H1 (cell line): Measurements from ENCODE around the gene MBTPS1. TPM values are rescaled to one million over a fixed set of nuclear protein-coding genes. Genes with fewer than 3 reads are reported as not detected.

ENCODE experiments used
- CTCF ChIA-PET: fragments of 300-600 bp; sonication (Branson Sonifier 250); formaldehyde crosslinking; loops from one replicate; lab custom pipeline; 2021; ENCODE audit not compliant: partially characterized antibody; lab: Charles Lee
- POLR2A ChIA-PET: fragments of 300-600 bp; sonication (Branson Sonifier 250); formaldehyde crosslinking; loops from one replicate; lab custom pipeline; 2021; ENCODE audit warnings: inconsistent platforms; ENCODE audit not compliant: partially characterized antibody; lab: Charles Lee
- DNase-seq, 2 experiments: peaks; one replicate each; pipeline versions ENCODE4 v3.0.0 to v3.0.0-alpha.2; 2010 to 2022; ENCODE audit warnings: low spot score in 2 of 2, low read depth in 1 of 2, mixed read lengths in 1 of 2
- FAIRE-seq: peaks from 2 replicates; lab custom pipeline; 2011; peaks lifted over from hg19 to GRCh38; lab: Jason Lieb, UNC
- H2AFZ ChIP-seq: 2 replicates; pipeline ENCODE4 v1.8.1; 2012; ENCODE audit warnings: low read length, inconsistent platforms
- H2AK5ac ChIP-seq: 2 replicates; pipeline ENCODE4 v1.6.1; 2013; ENCODE audit warnings: low read depth, low read length
- H2BK120ac ChIP-seq: replicated peaks from 2 replicates; pipeline ENCODE3; 2013; ENCODE audit warnings: low read depth, low read length, inconsistent platforms
- H2BK12ac ChIP-seq: 2 replicates; pipeline ENCODE4 v1.6.1; 2013; ENCODE audit warnings: low read depth, low read length
- H2BK15ac ChIP-seq: 2 replicates; pipeline ENCODE4 v1.6.1; 2013; ENCODE audit warnings: low read length
- H2BK20ac ChIP-seq: 2 replicates; pipeline ENCODE4 v1.6.1; 2013; ENCODE audit warnings: low read length
- H2BK5ac ChIP-seq: 2 replicates; pipeline ENCODE4 v1.6.1; 2013; ENCODE audit warnings: low read depth, low read length
- H3K14ac ChIP-seq: 2 replicates; pipeline ENCODE4 v1.6.1; 2013; ENCODE audit warnings: inconsistent platforms; ENCODE audit not compliant: insufficient read length
- H3K18ac ChIP-seq: 2 replicates; pipeline ENCODE4 v1.6.1; 2013; ENCODE audit warnings: low read length; ENCODE audit errors: extremely low read depth
- H3K23ac ChIP-seq: 2 replicates; pipeline ENCODE4 v1.6.1; 2013; ENCODE audit warnings: inconsistent platforms; ENCODE audit not compliant: insufficient read length
- H3K23me2 ChIP-seq: 2 replicates; pipeline ENCODE4 v1.6.1; 2013; ENCODE audit warnings: low read depth, low read length
- H3K27ac ChIP-seq: 2 replicates; pipeline ENCODE4 v1.6.1; 2011; ENCODE audit warnings: low read depth, low read length, inconsistent platforms
- H3K27me3 ChIP-seq, 4 experiments: replicated peaks in 1 of 4; 1 replicate in 1 of 4; 2 replicates in 3 of 4; pipeline versions ENCODE4 v1.6.1 to v1.8.1; 2011 to 2013; ENCODE audit warnings: low read length in 3 of 4, mild to moderate bottlenecking in 3 of 4, inconsistent platforms in 2 of 4, mixed read lengths in 2 of 4, moderate library complexity in 1 of 4; ENCODE audit not compliant: control insufficient read depth in 3 of 4, insufficient read depth in 3 of 4; ENCODE audit errors: extremely low read depth in 1 of 4
- H3K36me3 ChIP-seq, 4 experiments: 2 replicates each; pipeline versions ENCODE4 v1.6.1 to v1.8.1; 2011 to 2013; ENCODE audit warnings: mild to moderate bottlenecking in 4 of 4, low read length in 3 of 4, moderate library complexity in 2 of 4, control low read depth in 1 of 4, inconsistent platforms in 1 of 4; ENCODE audit not compliant: insufficient read depth in 4 of 4, control insufficient read depth in 2 of 4
- H3K4ac ChIP-seq: replicated peaks from 2 replicates; pipeline ENCODE3; 2013; ENCODE audit warnings: low read length, low read depth, mixed read lengths, inconsistent platforms; ENCODE audit not compliant: insufficient read length
- H3K4me1 ChIP-seq, 4 experiments: replicated peaks in 1 of 4; 1 replicate in 1 of 4; 2 replicates in 3 of 4; pipeline versions ENCODE4 v1.6.1 to v1.8.1; 2011 to 2013; ENCODE audit warnings: low read length in 3 of 4, inconsistent platforms in 2 of 4, mixed read lengths in 1 of 4; ENCODE audit not compliant: insufficient read depth in 4 of 4, control insufficient read depth in 3 of 4
- H3K4me2 ChIP-seq, 2 experiments: 2 replicates each; pipeline versions ENCODE4 v1.6.1 to v1.8.1; 2011 to 2013; ENCODE audit warnings: low read depth in 2 of 2, low read length in 2 of 2, control low read depth in 1 of 2, inconsistent platforms in 1 of 2, mild to moderate bottlenecking in 1 of 2; ENCODE audit not compliant: insufficient read depth in 1 of 2
- H3K4me3 ChIP-seq, 4 experiments: fragments of 200-600, 300-600 bp in 1 of 4; sonication (generic), shearing (Covaris generic), sonication (Bioruptor Twin) in 1 of 4; 2 replicates each; pipeline versions ENCODE4 v1.5.1 to v1.8.1; 2011 to 2016; ENCODE audit warnings: low read length in 4 of 4, low read depth in 3 of 4, control low read depth in 2 of 4, inconsistent platforms in 2 of 4, mild to moderate bottlenecking in 2 of 4, mixed read lengths in 1 of 4, moderate library complexity in 1 of 4; ENCODE audit not compliant: insufficient read depth in 2 of 4; ENCODE audit errors: extremely low read depth in 1 of 4
- H3K56ac ChIP-seq: replicated peaks from 2 replicates; pipeline ENCODE3; 2013; ENCODE audit warnings: low read depth, mild to moderate bottlenecking, mixed read lengths, low read length, inconsistent platforms; ENCODE audit not compliant: insufficient read length
- H3K79me1 ChIP-seq: 2 replicates; pipeline ENCODE4 v1.6.1; 2013; ENCODE audit warnings: low read depth, low read length, control low read depth
- H3K79me2 ChIP-seq, 2 experiments: 2 replicates each; pipeline versions ENCODE4 v1.6.1 to v1.8.1; 2012 to 2013; ENCODE audit warnings: low read length in 2 of 2, mild to moderate bottlenecking in 2 of 2, inconsistent platforms in 1 of 2; ENCODE audit not compliant: insufficient read depth in 2 of 2, control insufficient read depth in 1 of 2
- H3K9ac ChIP-seq, 4 experiments: replicated peaks in 1 of 4; 1 replicate in 1 of 4; 2 replicates in 3 of 4; pipeline versions ENCODE4 v1.6.1 to v1.8.1; 2011 to 2013; ENCODE audit warnings: low read depth in 3 of 4, low read length in 3 of 4, control low read depth in 2 of 4, mild to moderate bottlenecking in 2 of 4, moderate library complexity in 2 of 4, inconsistent platforms in 1 of 4; ENCODE audit errors: extremely low read depth in 1 of 4
- H3K9me3 ChIP-seq, 2 experiments: 2 replicates each; pipeline versions ENCODE4 v1.6.1 to v1.8.1; 2012 to 2013; ENCODE audit warnings: mild to moderate bottlenecking in 2 of 2, moderate library complexity in 2 of 2, control low read depth in 1 of 2, inconsistent platforms in 1 of 2, low read depth in 1 of 2, low read length in 1 of 2, mixed read lengths in 1 of 2; ENCODE audit not compliant: insufficient read depth in 2 of 2
- H4K20me1 ChIP-seq, 2 experiments: replicated peaks in 1 of 2; 2 replicates each; pipeline versions ENCODE3 to v1.8.1; 2011 to 2013; ENCODE audit warnings: inconsistent platforms in 2 of 2, low read length in 2 of 2, mild to moderate bottlenecking in 1 of 2; ENCODE audit not compliant: insufficient read depth in 2 of 2, control insufficient read depth in 1 of 2
- H4K5ac ChIP-seq: 2 replicates; pipeline ENCODE4 v1.6.1; 2013; ENCODE audit warnings: low read length, low read depth, mixed read lengths, inconsistent platforms; ENCODE audit not compliant: insufficient read length
- H4K8ac ChIP-seq: 2 replicates; pipeline ENCODE4 v1.8.0; 2013; ENCODE audit warnings: mild to moderate bottlenecking, moderate library complexity, low read length, inconsistent platforms; ENCODE audit not compliant: insufficient read depth; ENCODE audit errors: extremely low read depth
- H4K91ac ChIP-seq: replicated peaks from 2 replicates; pipeline ENCODE3; 2013; ENCODE audit warnings: low read length, mixed read lengths, inconsistent platforms; ENCODE audit not compliant: insufficient read length
- CBX5 ChIP-seq: fragments of 300-800, 300-1000 bp; sonication (generic); IDR thresholded peaks from 2 replicates; pipeline ENCODE4 v1.7.1; 2016; ENCODE audit warnings: antibody characterized with exemption, low read length, low read depth
- WGBS, 2 experiments: shearing (Covaris generic) in 1 of 2; methylation state at CpG; one replicate each; pipeline versions ENCODE4 v1.1.6 to v1.1.7; 2013 to 2015; ENCODE audit warnings: low lambda C conversion rate in 2 of 2, mixed read lengths in 2 of 2, inconsistent platforms in 1 of 2, low coverage in 1 of 2, missing lambda C conversion rate in 1 of 2; ENCODE audit not compliant: insufficient replicate concordance in 2 of 2, insufficient coverage in 1 of 2, insufficient read length in 1 of 2; ENCODE audit errors: extremely low coverage in 1 of 2, missing lambda C conversion rate in 1 of 2; 5-methylcytosine and 5-hydroxymethylcytosine counted together
- polyA plus RNA-seq, 7 experiments: library from polyadenylated mRNA; depleted of rRNA in 3 of 7; stranded (reverse) in 5 of 7; unstranded in 2 of 7; fragments of >200 nt in 5 of 7; fragments of 200-250 nt in 2 of 7; gene quantifications; 1 replicate in 5 of 7; 2 replicates in 1 of 7; 4 replicates in 1 of 7; pipeline versions ENCODE4 v1.2.1 to v1.2.3, GENCODE V29; 2011 to 2013; ENCODE audit warnings: missing spikeins in 2 of 7, mixed read lengths in 2 of 7
- total RNA-seq: library from RNA; stranded (reverse); fragmentation: NEBNext Ultra II Directional; extraction: Animal tissue kit (Norgen Biotek cat#: 25700); gene quantifications from 2 replicates; pipeline ENCODE4 v1.2.1, GENCODE V29; 2021

The MBTPS1 gene
- total and polyA plus RNA-seq, 2 of the 8 experiments (the other 6 are each of a cell fraction or from before 2014, with no cell fraction given): 30.6 to 53.3 TPM

GRCh38 chr16:84038469-84038868 is 78.3 kb downstream of the MBTPS1 start:
- Histone ChIP-seq H2AFZ (no peak overlapping the region), H4K20me1 (no peaks in the 10 kb centered on the region), H3K9me3 (peaks cover 5 to 6% of the 10 kb centered on the region in 2 experiments; a peak in 1 of 4 replicates), H3K23me2 (no peaks in the 10 kb centered on the region), H3K36me3 (no peaks in the 10 kb centered on the region), H2BK15ac (no peak overlapping the region), H2AK5ac (no peak overlapping the region), H3K79me2 (no peaks in the 10 kb centered on the region), H3K14ac (no peak overlapping the region), H3K4ac (no peak overlapping the region), H2BK5ac (no peak overlapping the region), H2BK20ac (no peak overlapping the region), H3K4me2 (no peak overlapping the region), H4K8ac (no peak overlapping the region), H3K56ac (no peak overlapping the region), H4K5ac (no peak overlapping the region), H4K91ac (no peak overlapping the region), H3K4me3 (no peak overlapping the region)
- POLR2A ChIA-PET: interaction anchor here (0.5 to 1.7 kb wide), 2 partner anchors 18 to 229 kb away, joined by 3 to 5 read pairs; no protein-coding TSS in a partner anchor
- no peak for FAIRE-seq
- no peak for DNase-seq
- WGBS, 2 experiments: 93% methylated on average over 12 of the region's 12 CpGs; no CpG with 5 or more reads in 1 of the 2 experiments
- TF ChIP-seq CBX5: no peak
- TF ChIP-seq, all 59 proteins: peak for 0
- Histone ChIP-seq H3K27ac (no peak overlapping the region), H3K9ac (no peak overlapping the region), H3K18ac (no peak overlapping the region), H2BK120ac (no peak overlapping the region), H3K4me1 (peaks cover 0 to 7% (median 5%) of the 10 kb centered on the region in 4 experiments; a peak in 6 of 7 replicates), H3K79me1 (no peaks in the 10 kb centered on the region), H2BK12ac (no peak overlapping the region), H3K23ac (no peak overlapping the region), H3K27me3 (peaks cover 0 to 2% (median 0%) of the 10 kb centered on the region in 4 experiments; a peak in 1 of 7 replicates)
- CTCF ChIA-PET: interaction anchor here (0.6 to 12.8 kb wide), 12 partner anchors 8 to 430 kb away, joined by 3 to 267 read pairs (median 4); partner anchors contain the start of gene OSGIN1
